HUDEP-2 (cell line): ENCODE measurements around the gene TTC39C.
"Not testable (repeated sequence)": the region's sequence is repeated elsewhere in the genome, so short reads cannot be mapped to it uniquely, and the experiment has no call there.

Source experiments
- DNase-seq, 76 experiments: peaks; one replicate each; lab custom pipeline; 2025; ENCODE audit not compliant: unreplicated experiment in 76 of 76; lab: John Stamatoyannopoulos, UW

The TTC39C gene

DNA sequence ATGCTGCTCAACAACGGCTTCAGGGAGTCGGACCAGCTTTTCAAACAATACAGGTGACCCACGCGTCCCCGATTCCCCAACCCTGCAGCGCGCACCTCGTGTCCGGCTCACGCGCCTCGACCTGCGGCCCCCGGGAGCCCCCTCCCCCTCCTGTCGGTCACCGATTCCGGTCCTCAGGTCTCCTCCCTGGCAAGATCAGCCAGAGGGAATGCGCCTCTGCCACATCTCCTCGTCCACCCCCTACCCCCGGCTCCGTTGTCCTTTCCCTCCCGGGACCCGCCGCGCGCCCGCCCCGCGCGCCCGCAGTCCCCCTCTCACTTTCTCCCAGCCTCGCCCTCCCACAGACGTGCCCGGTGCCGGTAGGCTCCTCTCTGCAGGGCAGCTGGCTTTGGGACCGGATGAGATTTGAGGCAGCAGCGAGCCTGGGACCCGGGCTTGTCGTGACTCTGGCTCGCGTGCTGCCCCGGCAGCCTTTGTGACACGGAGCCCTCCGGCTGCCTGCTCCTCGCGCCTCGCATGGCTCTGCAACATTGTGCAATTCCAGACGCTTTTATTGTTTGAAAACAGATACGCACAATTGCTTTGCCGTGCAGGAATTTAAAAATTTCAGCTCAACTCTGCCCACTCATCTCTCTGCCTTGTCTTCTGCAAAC lies 558 bp downstream of the TTC39C start:
- DNase-seq = no peak

DNA sequence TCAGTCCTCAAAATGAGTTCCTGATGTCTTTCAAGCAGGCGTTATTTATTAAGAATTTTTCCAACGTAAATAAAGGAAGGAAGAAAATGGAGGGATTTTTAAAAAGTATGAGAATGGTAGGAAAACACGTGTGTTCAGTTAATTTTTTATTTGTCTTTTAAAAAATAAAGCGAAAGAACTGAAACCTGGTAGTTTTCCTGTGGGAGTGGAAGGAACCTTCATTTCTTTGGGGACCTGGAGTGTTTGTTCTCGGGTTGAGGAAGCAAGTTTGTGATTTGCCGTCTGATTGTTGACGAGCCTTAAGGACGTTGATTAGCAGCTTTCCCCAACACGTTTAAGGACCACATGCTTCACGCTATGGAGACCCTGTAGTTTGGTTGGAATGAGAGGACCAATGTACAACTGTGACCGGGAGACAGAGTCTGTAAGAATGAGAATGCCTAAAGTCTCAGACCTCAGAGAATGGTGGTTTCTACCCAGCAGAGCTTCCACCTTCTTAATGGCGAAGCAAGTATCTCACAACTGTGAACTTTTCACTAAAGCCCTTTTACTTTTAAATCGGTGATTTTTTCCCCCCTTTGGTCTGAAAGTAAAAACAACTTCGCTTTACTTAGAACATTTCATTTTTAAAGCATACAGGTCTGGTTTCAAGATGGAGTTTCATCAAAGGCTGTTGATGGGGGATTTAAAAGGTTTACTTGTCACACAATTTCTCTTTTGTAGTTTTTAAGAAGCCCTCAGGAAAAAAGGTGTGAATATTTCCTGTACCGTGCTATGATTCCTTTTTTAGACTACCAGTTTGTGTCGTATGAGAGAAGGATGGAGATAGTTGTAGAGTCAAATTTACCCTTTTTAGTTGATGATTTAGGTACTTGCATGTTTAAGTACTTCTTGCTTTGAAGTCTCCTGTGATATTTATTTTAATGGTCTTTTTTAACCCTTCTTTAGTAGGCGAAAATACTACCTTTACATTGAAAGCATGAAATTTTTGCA lies 1.4 kb downstream of the TTC39C start:
- DNase-seq = no peak

DNA sequence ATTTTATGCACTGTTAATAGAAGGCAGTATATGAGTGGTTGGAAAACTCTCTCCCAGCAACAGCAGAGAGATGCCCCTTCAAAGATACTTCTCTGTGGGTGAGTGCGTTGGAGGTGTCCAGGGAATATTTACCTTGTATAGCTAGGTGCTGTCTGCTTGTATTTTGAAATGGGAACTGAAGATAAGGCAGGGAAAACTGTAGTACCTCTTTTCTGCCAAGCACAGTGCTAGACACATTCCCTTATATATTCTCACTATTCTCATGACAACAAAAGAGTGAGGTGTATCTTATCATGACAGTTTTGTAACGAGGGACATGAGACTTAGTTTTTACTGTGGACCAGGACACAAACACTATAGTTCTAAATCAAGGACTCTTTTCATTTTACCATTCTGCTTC lies 2.1 kb downstream of the TTC39C start:
- peak in 1 of 76 experiments; percentile 9 for DNase-seq

DNA sequence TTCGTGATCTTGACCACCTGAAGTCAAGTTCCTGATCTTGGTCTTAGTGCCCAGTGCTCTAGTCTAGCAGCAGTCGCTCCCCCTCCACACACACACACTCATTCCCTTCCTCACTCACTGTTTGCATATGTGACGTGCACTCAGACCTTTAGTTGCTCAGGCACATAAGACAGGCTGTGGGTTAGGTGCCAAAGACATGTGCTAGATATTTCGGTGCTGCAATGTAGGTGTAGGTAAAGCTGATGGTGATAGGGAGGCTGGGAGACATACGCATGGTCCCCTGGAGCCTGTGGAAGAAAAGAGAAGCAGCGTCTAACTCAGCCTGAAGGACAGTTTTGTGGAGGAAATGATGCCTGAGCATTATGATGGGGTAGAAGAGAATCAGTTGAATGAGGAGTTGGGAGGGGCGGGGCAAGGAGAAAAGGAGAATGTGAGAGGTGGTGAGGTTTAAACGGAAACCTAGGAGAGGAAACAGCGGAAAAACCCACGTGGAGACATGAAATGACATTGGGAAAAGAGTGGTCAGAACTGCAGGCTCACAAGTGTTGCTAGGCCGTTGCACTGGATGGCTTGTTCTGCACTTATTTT lies 3.8 kb downstream of the TTC39C start:
- no peak for DNase-seq

DNA sequence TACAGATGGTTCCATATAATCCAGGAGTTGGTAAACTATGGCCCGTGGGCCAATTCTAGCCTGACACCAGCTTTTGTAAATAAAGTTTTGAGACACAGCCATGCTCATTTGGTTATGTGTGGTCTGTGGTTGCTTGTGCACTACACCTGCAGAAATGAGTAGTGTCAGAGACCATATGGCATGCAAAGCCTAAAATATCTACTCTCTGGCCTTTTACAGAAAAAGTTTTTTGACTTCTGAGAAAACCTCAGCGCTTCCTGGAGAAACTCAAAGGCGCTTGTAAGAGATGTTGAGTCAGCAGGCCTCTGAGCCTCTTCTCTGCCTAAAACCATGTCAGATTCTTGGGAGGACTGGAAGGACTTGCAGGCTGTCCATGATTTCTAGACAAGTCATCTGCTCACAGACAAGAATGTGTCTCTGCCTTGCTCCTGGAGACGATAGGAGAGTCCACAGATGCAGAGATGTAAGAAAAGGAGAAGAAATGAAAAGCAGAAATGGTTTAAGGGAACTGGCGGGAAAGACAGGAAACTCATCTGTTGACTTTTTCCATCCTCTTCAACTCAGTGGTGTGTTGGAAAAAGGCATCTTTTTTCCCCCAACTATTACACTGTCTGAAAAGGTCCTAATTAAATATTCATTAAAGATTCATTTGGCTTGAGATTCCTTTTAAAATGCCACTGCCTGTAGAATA lies 5.2 kb downstream of the TTC39C start:
- no peak for DNase-seq

DNA sequence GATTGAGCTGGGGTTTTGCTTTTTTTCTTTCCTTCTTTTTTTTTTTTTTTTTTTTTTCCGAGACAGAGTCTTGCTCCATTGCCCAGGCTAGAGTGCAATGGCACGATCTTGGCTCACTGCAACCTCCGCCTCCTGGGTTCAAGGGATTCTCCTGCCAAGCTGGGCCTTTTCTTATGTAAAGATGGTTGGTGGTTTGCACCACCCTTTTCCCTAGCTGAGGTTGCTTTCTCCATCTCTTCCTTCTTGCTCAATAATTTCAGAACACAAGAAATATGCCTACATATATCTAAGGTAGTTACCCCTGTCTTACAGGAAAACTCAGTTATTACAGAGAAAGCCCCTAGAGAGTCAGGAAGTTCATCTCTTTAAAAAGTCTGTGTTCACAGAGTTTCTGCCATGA lies 7.0 kb downstream of the TTC39C start:
- no peak for DNase-seq

DNA sequence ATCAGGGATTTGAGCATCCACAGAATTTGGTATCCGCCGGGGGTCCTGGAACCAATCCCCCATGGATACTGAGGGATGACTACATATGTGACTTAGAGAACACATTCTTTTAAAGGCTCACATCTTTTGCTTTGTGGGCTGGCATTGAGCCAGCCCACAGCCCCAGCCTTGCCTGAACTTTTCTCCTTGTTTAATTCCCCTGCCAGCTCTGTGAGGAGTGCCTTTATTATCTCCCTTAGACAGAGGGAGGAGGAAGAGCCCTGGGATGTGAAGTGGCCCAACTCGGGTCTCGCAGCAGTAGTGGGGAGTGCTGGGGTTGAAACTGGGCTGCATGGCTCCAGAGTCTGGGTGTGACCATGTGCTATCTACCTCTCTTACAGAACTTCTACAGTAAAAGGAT lies 7.6 kb downstream of the TTC39C start:
- no peak for DNase-seq

DNA sequence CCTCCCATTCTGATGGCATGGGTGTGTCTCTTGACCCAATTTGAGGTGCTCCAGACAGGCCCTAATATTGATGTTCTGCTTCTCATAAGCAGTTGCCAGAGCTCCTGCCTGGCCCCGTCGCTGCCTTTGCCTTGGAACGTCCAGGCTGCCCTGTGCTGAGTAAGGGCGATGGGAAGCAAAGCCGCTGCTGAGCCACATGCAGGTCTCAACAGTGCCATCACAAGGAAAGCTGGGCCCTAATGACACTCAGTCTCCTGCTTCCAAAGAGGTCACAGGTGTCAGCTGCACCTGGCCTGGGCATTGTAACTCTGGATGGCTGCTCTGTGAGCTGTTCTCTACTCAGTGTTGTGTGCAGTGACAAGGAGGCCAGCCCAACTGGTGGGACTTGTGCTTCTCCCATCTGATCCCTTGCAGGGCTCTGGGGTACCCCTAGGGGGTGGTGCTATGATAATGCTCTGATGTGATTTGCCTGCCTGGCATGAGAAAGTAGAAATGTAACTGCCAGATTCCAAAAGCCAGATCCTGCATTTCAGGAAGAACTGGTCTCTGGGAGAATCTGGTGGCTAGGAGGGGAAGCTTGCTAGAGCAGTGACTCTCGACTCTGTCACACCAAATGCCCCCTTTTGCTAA lies 8.7 kb downstream of the TTC39C start:
- no peak for DNase-seq

DNA sequence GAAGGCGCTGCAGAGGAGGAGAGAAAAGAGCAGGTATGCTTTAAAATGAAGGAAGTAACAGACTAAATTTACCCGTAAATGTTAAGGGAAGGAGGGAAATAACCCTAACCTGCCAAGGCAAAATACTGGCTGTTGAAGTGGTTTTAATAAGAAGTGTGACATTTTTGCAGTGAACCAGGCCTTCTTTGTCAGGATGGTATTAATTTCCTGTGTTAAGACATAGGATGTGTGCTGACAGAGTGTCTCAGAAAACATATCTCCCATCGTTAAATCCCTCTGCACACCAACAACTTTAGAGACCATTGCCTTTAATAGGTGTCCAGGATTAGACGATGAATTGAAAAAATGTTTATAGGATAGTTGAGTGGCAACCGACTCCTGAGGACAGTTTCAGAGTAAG lies 9.9 kb downstream of the TTC39C start:
- no peak for DNase-seq

DNA sequence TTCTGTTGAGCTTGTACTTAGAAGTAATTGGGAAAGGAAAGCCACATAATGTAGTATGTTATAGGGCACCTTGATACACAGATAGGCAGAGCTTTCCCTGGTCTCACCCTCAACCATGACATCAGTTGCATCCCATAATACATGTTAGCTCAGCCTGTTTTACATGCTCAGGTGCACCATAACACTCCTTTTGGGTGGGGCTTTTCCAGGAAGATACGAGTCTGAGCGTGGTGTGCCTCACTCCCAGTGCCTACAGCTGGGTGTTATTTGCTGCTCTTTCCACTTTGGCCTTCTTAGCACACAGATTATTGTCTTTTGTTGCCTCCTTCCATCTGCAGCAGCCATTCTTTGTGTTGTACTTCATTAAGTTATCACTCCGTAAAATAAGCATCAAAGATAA lies 11.9 kb downstream of the TTC39C start:
- no peak for DNase-seq

DNA sequence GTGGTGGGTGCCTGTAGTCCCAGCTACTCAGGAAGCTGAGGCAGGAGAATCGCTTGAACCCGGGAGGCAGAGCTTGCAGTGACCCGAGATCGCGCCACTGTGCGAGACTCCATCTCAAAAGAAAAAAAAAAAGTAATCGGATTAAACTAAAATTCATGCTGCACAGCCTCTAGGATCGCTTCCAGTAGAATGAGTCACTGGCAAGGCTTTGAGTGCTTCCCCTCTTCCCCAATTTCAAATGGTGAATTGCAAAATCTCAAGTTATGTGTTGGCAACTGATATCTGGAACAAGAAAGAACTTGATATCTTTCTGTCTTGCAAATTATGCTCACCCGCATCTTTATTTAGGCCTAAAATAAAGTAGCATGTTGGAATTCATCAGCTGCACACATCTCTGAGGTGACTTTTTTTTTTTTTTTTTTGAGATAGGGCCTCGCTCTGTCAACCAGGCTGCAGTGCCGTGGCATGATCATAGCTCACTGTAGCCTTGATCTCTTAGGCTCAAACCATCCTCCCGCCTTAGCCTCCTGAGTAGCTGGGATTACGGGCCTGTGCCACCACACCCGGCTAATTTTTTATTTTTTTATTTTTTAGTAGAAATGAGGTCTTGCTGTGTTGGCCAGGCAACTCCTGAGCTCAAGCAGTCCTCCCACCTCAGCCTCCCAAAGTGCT lies 12.7 kb downstream of the TTC39C start:
- DNase-seq = no peak

DNA sequence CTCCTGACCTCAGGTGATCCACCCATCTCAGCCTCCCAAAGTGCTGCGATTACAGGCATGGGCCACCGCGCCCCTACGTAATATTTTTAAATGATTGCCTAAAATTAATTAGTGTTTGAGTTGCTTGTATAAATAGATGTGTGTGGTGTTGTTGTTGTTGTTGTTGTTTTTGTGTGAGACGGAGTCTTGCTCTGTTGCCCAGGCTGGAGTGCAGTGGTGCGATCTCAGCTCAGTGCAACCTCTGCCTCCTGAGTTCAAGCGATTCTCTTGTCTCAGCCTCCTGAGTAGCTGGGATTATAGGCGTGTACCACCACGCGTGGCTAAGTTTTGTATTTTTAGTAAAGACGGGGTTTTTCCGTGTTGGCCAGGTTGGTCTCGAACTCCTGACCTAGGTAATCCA lies 14.4 kb downstream of the TTC39C start:
- DNase-seq = not testable (repeated sequence)

DNA sequence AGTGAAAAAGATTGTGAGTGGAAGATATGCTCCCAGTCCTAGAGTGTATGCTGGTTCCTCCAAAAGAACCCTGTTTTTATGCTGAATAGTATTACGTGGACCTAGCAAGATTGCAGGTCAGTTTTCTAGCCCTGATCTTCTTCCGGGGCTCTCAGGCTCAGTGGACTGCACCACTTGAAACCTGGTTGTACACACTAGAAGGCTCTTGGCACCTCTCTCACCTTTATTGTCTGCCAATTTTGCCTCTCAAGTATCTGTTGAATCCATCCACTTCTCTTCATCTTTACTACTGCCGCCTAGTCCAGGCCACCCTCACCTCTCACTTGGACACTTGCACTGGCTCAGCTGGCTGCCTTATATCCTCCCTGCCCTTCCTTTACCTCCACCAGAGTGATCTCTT lies 16.8 kb downstream of the TTC39C start:
- DNase-seq = no peak

DNA sequence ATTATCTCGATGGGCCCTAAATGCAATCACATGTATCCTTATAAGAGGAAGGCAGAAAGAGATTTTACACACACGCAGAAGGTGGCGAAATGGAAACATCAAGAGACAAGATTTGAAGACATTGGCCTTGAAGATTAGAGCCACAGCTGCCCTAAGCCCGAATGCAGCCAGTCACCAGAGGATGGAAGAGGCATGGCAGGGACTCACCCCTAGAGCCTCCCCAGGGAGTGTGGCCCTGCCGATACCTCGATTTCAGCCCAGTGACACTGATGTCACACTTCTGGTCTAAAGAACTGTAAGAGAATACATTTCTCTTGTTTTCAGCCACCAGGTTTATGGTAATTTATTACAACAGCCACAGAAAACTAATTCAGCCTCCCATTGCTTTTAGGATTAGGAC lies 17.4 kb downstream of the TTC39C start:
- DNase-seq = no peak

DNA sequence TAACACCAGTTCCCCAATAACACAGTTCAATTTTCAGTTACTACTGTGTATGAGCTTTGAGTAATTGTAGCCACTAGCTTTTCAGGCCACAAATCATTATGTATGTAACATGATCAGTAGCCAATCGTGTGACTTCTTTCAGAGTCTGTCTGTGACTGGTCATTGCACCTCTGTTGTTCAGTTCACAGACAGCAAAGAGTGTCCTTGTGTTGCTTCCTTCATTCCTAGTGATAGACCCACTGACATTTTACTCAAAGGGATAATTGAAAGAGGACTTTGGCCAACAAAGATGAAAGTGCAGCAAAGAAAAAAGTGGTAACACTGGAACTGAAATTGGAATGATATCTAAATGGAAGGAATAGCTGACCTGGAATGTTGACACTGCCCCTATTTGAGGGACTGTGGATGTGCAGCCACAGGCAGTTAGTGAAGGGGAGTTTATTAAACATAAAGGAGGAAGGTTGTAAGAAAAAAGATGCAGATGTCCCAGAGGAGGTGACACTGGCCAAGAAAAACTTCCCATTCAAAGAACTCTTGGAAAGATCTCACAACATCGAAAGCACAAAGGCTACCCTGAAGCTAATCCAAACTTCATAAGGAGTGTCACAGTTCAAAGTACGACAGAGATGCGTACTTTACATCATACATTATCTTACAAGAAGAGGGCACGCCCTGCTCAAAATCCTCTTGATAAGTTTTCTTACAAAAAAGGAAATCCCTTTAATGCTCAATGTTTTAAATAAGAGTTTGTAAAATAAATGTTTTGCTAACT lies 19.3 kb downstream of the TTC39C start:
- DNase-seq = no peak

DNA sequence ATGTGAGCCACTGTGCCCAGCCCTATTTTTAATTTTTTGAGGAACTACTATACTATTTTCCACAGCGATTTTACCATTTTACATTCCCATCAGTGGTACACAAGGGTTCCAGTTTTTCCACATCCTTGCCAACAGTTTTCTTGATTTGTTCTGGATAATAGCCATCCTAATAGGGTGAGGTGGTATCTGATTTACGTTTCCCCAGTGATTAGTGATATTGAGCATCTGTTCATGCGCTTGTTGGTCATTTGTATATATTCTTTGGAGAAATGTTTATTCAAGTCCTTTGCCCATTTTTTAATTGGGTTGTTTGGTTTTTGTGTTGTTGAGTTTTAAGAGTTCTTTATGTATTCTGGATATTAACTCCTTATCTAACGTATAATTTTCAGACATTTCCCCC lies 20.8 kb downstream of the TTC39C start:
- DNase-seq = no peak

DNA sequence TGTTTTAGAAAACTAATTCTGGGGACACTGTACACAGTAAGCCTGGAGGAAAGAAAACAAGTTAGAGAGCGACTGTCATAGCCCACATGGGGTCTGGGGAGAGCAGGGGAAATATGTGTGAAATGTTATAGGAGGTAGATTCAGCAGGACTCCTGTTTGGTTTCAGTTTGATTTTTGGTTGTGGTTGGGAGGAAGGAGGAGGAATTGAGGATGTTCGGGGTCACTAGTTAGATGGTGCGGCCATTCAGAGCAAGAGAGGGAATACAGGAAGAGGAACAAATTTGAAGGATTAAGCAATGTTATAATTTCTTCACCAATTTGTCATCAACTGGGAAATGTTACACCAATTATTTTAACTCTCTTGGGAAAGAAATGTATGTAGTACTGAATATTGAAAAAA lies 25.1 kb downstream of the TTC39C start:
- DNase-seq = no peak

DNA sequence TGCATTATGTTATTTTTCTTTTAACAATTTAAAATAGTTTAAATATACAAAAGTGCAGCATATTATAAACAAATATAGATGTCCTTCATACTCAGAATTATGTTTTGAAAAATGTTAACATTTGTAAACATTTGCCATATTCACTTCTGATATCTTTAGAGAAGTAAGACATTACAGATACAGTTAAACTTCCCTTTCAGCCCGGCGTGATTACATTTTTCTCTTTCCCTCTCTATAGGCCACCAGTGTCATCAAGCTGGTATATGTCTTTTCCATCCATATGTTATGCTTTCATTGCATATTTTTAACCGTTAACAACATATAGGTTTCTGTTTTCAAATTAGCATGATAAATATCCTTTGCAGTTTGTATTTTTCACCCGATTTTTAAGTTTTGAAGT lies 27.1 kb downstream of the TTC39C start:
- DNase-seq = no peak

DNA sequence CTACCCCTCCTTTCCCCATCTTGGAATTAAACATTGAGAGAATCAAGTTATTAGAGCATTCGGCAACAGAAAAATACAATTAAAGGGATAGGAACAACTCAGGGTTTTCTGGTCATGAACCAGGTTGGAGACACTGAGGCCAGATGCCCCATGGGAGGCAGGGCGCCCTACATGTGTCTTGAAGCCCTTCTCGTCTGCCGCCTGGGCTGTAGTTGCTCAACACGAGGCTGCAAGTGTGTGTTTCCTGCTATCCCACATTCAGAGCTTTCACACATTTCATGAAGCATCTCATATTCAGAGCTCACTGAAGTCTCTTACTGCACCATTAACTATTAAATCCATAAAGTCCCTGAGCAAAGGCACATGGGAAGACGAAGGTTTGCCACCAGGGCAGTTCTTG lies 28.8 kb downstream of the TTC39C start:
- DNase-seq = no peak
